Thyroid gland (tissue), 4 donors: ENCODE measurements around the gene KIF5C.

Experiments
- POLR2A ChIP-seq, 2 donors: fragments of 450-650 bp; IDR thresholded peaks; one replicate each; pipeline ENCODE4 v1.6.1; 2017; ENCODE audit warnings: antibody characterized with exemption in 2 of 2, mild to moderate bottlenecking in 2 of 2, moderate library complexity in 1 of 2
- TF ChIP-seq, protein P1 (sequence below), 6 experiments: fragments of 200-600 bp in 3 of 6; fragments of 450-650 bp in 3 of 6; sonication (generic) in 3 of 6; IDR thresholded peaks; one replicate each; pipeline ENCODE4 v1.5.1; 2016 to 2019; ENCODE audit warnings: antibody characterized with exemption in 6 of 6, mild to moderate bottlenecking in 2 of 6, inconsistent platforms in 1 of 6, moderate library complexity in 1 of 6

DNA sequence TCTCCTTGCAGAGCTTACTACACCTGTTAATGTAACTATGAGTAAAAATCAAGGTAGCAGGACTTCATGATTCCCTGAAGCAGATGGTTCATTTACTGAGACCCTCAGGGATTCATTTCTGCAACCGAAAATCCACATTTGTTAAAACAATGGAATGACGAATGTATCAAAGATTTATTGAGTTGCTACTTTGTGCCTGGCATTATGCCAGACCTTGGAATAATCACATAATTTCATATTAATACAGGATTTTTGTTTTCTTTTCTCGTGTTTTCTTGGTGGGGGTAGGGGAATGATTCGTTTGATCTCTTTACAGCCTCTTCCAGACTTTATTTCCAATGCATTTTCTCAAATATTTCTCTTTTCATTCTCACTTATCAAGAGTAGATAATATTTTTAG lies 8.9 kb upstream of the KIF5C start:
- TF ChIP-seq, protein P1, sequence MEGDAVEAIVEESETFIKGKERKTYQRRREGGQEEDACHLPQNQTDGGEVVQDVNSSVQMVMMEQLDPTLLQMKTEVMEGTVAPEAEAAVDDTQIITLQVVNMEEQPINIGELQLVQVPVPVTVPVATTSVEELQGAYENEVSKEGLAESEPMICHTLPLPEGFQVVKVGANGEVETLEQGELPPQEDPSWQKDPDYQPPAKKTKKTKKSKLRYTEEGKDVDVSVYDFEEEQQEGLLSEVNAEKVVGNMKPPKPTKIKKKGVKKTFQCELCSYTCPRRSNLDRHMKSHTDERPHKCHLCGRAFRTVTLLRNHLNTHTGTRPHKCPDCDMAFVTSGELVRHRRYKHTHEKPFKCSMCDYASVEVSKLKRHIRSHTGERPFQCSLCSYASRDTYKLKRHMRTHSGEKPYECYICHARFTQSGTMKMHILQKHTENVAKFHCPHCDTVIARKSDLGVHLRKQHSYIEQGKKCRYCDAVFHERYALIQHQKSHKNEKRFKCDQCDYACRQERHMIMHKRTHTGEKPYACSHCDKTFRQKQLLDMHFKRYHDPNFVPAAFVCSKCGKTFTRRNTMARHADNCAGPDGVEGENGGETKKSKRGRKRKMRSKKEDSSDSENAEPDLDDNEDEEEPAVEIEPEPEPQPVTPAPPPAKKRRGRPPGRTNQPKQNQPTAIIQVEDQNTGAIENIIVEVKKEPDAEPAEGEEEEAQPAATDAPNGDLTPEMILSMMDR (IDR thresholded peaks at IDR 0.05): no peak
- TF ChIP-seq POLR2A (IDR thresholded peaks at IDR 0.05): no peak
